ENCODE measurements around the gene ANGPTL5.
"Not testable (repeated sequence)": the region's sequence is repeated elsewhere in the genome, so short reads cannot be mapped to it uniquely, and the experiment has no call there.

Gene ANGPTL5

GRCh38 chr11:101916422-101916821, at the start of gene ANGPTL5:
ANGPTL5 (minus strand) TSS chr11:101916522; CDS start chr11:101907909, 8,613 bp downstream.
- DNase-seq (ENCODE audit: low read depth), result no peak

GRCh38 chr11:101964200-101964599, 47.9 kb upstream of the ANGPTL5 start:
- not testable (repeated sequence) for DNase-seq (ENCODE audit: low read depth)

- no peak for DNase-seq (ENCODE audit: low read depth)
Measured at GRCh38 chr11:101960231-101960630, 43.9 kb upstream of the ANGPTL5 start.

- DNase-seq (ENCODE audit: low read depth), result no peak
Measured at GRCh38 chr11:101955701-101956100, 39.4 kb upstream of the ANGPTL5 start.

GRCh38 chr11:101955278-101955677, 39.0 kb upstream of the ANGPTL5 start:
- DNase-seq (ENCODE audit: low read depth), result no peak

GRCh38 chr11:101949680-101950220, 33.4 kb upstream of the ANGPTL5 start:
- DNase-seq (ENCODE audit: low read depth), result no peak

- DNase-seq (ENCODE audit: low read depth), result no peak
Measured at GRCh38 chr11:101945448-101945847, 29.1 kb upstream of the ANGPTL5 start.

- no peak for DNase-seq (ENCODE audit: low read depth)
Measured at GRCh38 chr11:101944923-101945322, 28.6 kb upstream of the ANGPTL5 start.

- no peak for DNase-seq (ENCODE audit: low read depth)
Measured at GRCh38 chr11:101940901-101941520, 24.7 kb upstream of the ANGPTL5 start.

GRCh38 chr11:101931692-101932091, 15.4 kb upstream of the ANGPTL5 start:
- DNase-seq (ENCODE audit: low read depth), result no peak

- DNase-seq (ENCODE audit: low read depth), result no peak
Measured at GRCh38 chr11:101929294-101929915, 13.1 kb upstream of the ANGPTL5 start.

GRCh38 chr11:101923554-101923953, 7.2 kb upstream of the ANGPTL5 start:
- DNase-seq (ENCODE audit: low read depth), result no peak

- no peak for DNase-seq (ENCODE audit: low read depth)
Measured at GRCh38 chr11:101920992-101921391, 4.7 kb upstream of the ANGPTL5 start.

- DNase-seq (ENCODE audit: low read depth), result no peak
Measured at GRCh38 chr11:101917226-101917625, 904 bp upstream of the ANGPTL5 start.

- DNase-seq (ENCODE audit: low read depth), result peak; percentile 66
Measured at GRCh38 chr11:101915791-101916291, 481 bp downstream of the ANGPTL5 start.

GRCh38 chr11:101914738-101915426, 1.4 kb downstream of the ANGPTL5 start, which contains the start of gene CEP126:
CEP126 (plus strand) TSS chr11:101915010; CDS start chr11:101915285, 275 bp downstream.
- peak; percentile 95 for DNase-seq (ENCODE audit: low read depth)

GRCh38 chr11:101914341-101914737, 2.0 kb downstream of the ANGPTL5 start:
- DNase-seq (ENCODE audit: low read depth), result peak; percentile 48

- no peak for DNase-seq (ENCODE audit: low read depth)
Measured at GRCh38 chr11:101913656-101914055, 2.7 kb downstream of the ANGPTL5 start.

GRCh38 chr11:101912823-101913284, 3.5 kb downstream of the ANGPTL5 start:
- DNase-seq (ENCODE audit: low read depth), result no peak

- no peak for DNase-seq (ENCODE audit: low read depth)
Measured at GRCh38 chr11:101909087-101909486, 7.2 kb downstream of the ANGPTL5 start.

- peak; percentile 65 for DNase-seq (ENCODE audit: low read depth)
Measured at GRCh38 chr11:101907815-101908214, 8.5 kb downstream of the ANGPTL5 start.

- no peak for DNase-seq (ENCODE audit: low read depth)
Measured at GRCh38 chr11:101894505-101894904, 21.8 kb downstream of the ANGPTL5 start.

GRCh38 chr11:101889767-101890166, 26.6 kb downstream of the ANGPTL5 start:
- no peak for DNase-seq (ENCODE audit: low read depth)
